CD14-positive monocyte (primary cell): ENCODE measurements around the gene LRP1. TPM values are rescaled to one million over a fixed set of nuclear protein-coding genes. Genes with fewer than 3 reads are reported as not detected.
A peak's percentile ranks its signal among the peaks of the same experiment; 100 is the strongest.

Source experiments
- DNase-seq, 3 donors: peaks; one replicate each; pipeline ENCODE4 v3.0.0-alpha.2; 2011 to 2022
- H2AFZ ChIP-seq: 2 replicates; pipeline ENCODE4 v1.6.0; 2012; ENCODE audit warnings: mild to moderate bottlenecking, low read depth, low read length, inconsistent platforms; ENCODE audit not compliant: insufficient read depth, poor library complexity, severe bottlenecking
- H3K27ac ChIP-seq, 2 donors: 1 replicate in 1 of 2; 2 replicates in 1 of 2; pipeline ENCODE4 v1.5.1; 2012 to 2013; ENCODE audit warnings: low read length in 2 of 2, control low read depth in 1 of 2, inconsistent platforms in 1 of 2, low read depth in 1 of 2, mild to moderate bottlenecking in 1 of 2
- H3K27me3 ChIP-seq, 2 donors: one replicate each; pipeline versions ENCODE4 v1.6.0 to v1.6.1; 2011 to 2013; ENCODE audit warnings: low read length in 2 of 2; ENCODE audit not compliant: control insufficient read depth in 2 of 2, insufficient read depth in 2 of 2
- H3K36me3 ChIP-seq, 2 donors: replicated peaks in 1 of 2; 1 replicate in 1 of 2; 2 replicates in 1 of 2; pipeline versions ENCODE4 v1.5.1 to v1.6.1; 2012 to 2013; ENCODE audit warnings: low read length in 2 of 2, control low read depth in 1 of 2, inconsistent platforms in 1 of 2, mild to moderate bottlenecking in 1 of 2; ENCODE audit not compliant: insufficient read depth in 2 of 2, control insufficient read depth in 1 of 2
- H3K4me1 ChIP-seq, 2 donors: 1 replicate in 1 of 2; 2 replicates in 1 of 2; pipeline versions ENCODE4 v1.5.1 to v1.6.1; 2012 to 2013; ENCODE audit warnings: low read length in 2 of 2, control low read depth in 1 of 2, inconsistent platforms in 1 of 2, mild to moderate bottlenecking in 1 of 2, moderate library complexity in 1 of 2; ENCODE audit not compliant: insufficient read depth in 2 of 2, control insufficient read depth in 1 of 2
- H3K4me2 ChIP-seq: replicated peaks from 2 replicates; pipeline ENCODE3; 2012; ENCODE audit warnings: low read length, moderate library complexity, mild to moderate bottlenecking; ENCODE audit not compliant: poor library complexity, severe bottlenecking; ENCODE audit errors: extremely low read depth
- H3K4me3 ChIP-seq, 3 experiments: fragments of 200-600 bp in 1 of 3; sonication (generic) in 1 of 3; replicated peaks in 1 of 3; 1 replicate in 2 of 3; 2 replicates in 1 of 3; pipeline ENCODE4 v1.5.1; 2011 to 2013; ENCODE audit warnings: low read length in 3 of 3, mild to moderate bottlenecking in 3 of 3, control low read depth in 2 of 3, low read depth in 2 of 3, inconsistent platforms in 1 of 3, moderate library complexity in 1 of 3
- H3K79me2 ChIP-seq: 2 replicates; pipeline ENCODE4 v1.6.0; 2012; ENCODE audit warnings: mild to moderate bottlenecking, control low read depth, inconsistent platforms, low read length, moderate library complexity; ENCODE audit not compliant: insufficient read depth
- H3K9ac ChIP-seq: 2 replicates; pipeline ENCODE4 v1.6.0; 2017; ENCODE audit warnings: low read length, mild to moderate bottlenecking; ENCODE audit not compliant: insufficient read depth, poor library complexity, severe bottlenecking
- H3K9me3 ChIP-seq, 2 donors: replicated peaks in 1 of 2; 1 replicate in 1 of 2; 2 replicates in 1 of 2; pipeline versions ENCODE4 v1.5.1 to v1.6.1; 2012 to 2013; ENCODE audit warnings: low read length in 2 of 2, control low read depth in 1 of 2; ENCODE audit not compliant: control insufficient read depth in 1 of 2, insufficient read depth in 1 of 2
- H4K20me1 ChIP-seq: 2 replicates; pipeline ENCODE4 v1.6.0; 2012; ENCODE audit warnings: mild to moderate bottlenecking, low read length, control low read depth, moderate library complexity; ENCODE audit not compliant: insufficient read depth
- H3K27ac Mint-ChIP-seq, 7 donors: one replicate each; pipeline ENCODE4 v1.8.0; 2020; ENCODE audit warnings: mild to moderate bottlenecking in 7 of 7, mixed read lengths in 7 of 7, moderate library complexity in 6 of 7, inconsistent platforms in 2 of 7
- H3K27me3 Mint-ChIP-seq, 3 donors: one replicate each; pipeline ENCODE4 v1.8.0; 2021 to 2022; ENCODE audit warnings: low read depth in 3 of 3, mild to moderate bottlenecking in 3 of 3, mixed read lengths in 3 of 3, moderate library complexity in 3 of 3, inconsistent platforms in 1 of 3
- H3K36me3 Mint-ChIP-seq, 2 donors: one replicate each; pipeline ENCODE4 v1.8.0; 2020; ENCODE audit warnings: mixed read lengths in 2 of 2, inconsistent platforms in 1 of 2, mild to moderate bottlenecking in 1 of 2
- H3K4me1 Mint-ChIP-seq: one replicate; pipeline ENCODE4 v1.8.0; 2020; ENCODE audit warnings: mild to moderate bottlenecking, mixed read lengths
- H3K4me3 Mint-ChIP-seq, 2 donors: one replicate each; pipeline ENCODE4 v1.8.0; 2020; ENCODE audit warnings: mild to moderate bottlenecking in 2 of 2, mixed read lengths in 2 of 2, moderate library complexity in 1 of 2
- H3K9me3 Mint-ChIP-seq, 7 donors: one replicate each; pipeline ENCODE4 v1.8.0; 2020 to 2022; ENCODE audit warnings: mixed read lengths in 7 of 7, mild to moderate bottlenecking in 6 of 7, moderate library complexity in 6 of 7, inconsistent platforms in 2 of 7
- CTCF ChIP-seq: fragments of 200-600 bp; IDR thresholded peaks from one replicate; pipeline ENCODE4 v1.8.0; 2022; ENCODE audit warnings: antibody characterized with exemption, mild to moderate bottlenecking
- WGBS: methylation state at CpG from one replicate; pipeline ENCODE4 v1.1.5; 2013; ENCODE audit warnings: missing lambda C conversion rate; ENCODE audit not compliant: insufficient coverage; 5-methylcytosine and 5-hydroxymethylcytosine counted together
- intact Hi-C, 2 donors: fragments of 100-400 bp; cut with micrococcal nuclease; formaldehyde crosslinking; loops; one replicate each; pipeline versions ENCODE4 v1.15.0 to v1.15.1; 2023
- polyA plus RNA-seq, 3 donors: library from polyadenylated mRNA; depleted of rRNA in 1 of 3; unstranded in 2 of 3; stranded (reverse) in 1 of 3; fragments of 300-500 nt in 2 of 3; fragments of >200 nt in 1 of 3; fragmentation: Illumina TruSeq in 2 of 3; gene quantifications; 1 replicate in 2 of 3; 2 replicates in 1 of 3; pipeline ENCODE4 v1.2.3, GENCODE V29; 2012 to 2021

Gene LRP1
- polyA plus RNA-seq, 3 donors: 5.5 to 246 (median 10.5) TPM

- peak overlapping the region; percentile 56 to 60 for H3K4me3 Mint-ChIP-seq
Observed at GRCh38 chr12:57093415-57094207, 34.7 kb upstream of the LRP1 start.

More at GRCh38 chr12:57093415-57094207, 34.7 kb upstream of the LRP1 start:
- H3K36me3 Mint-ChIP-seq: peaks cover 54 to 57% of the 10 kb centered on the region in 2 donors
- H3K79me2 ChIP-seq: no peaks in the 10 kb centered on the region
- H3K36me3 ChIP-seq: peaks cover 44 to 48% of the 10 kb centered on the region in 2 donors
- no peaks in the 10 kb centered on the region for H3K9me3 ChIP-seq
- H3K27ac Mint-ChIP-seq: peak overlapping the region; percentile 43 to 81 (median 68)
- H3K4me1 ChIP-seq: peaks cover 34 to 44% of the 10 kb centered on the region in 2 donors
- H3K4me1 Mint-ChIP-seq: peaks cover 39% of the 10 kb centered on the region
- H3K9ac ChIP-seq: no peak overlapping the region
- 50% methylated on average over 21 of the region's 24 CpGs for WGBS
- H3K4me2 ChIP-seq: peak overlapping the region; percentile 29
- no peak overlapping the region for H2AFZ ChIP-seq
- DNase-seq: peak; percentile 27 to 55 (median 44)
- H3K9me3 Mint-ChIP-seq: no peaks in the 10 kb centered on the region
- peak; percentile 87 for TF ChIP-seq CTCF
- H3K27me3 ChIP-seq: no peaks in the 10 kb centered on the region
- H3K4me3 ChIP-seq: no peak overlapping the region
- peaks cover 82% of the 10 kb centered on the region for H4K20me1 ChIP-seq
- H3K27me3 Mint-ChIP-seq: peaks cover 0 to 12% (median 6%) of the 10 kb centered on the region in 3 donors
- intact Hi-C loops: loop anchor here in 1 of 2 donors (2.0 kb wide), 1 partner anchor 25 kb away; no protein-coding TSS in a partner anchor
- H3K27ac ChIP-seq: peak overlapping the region; percentile 34 to 48
